OCI-LY3 (cell line): ENCODE measurements around the gene DPAGT1.
A peak's percentile ranks its signal among the peaks of the same experiment; 100 is the strongest.

Source experiments
- H2AFZ ChIP-seq: fragments of 200-600, 300-600 bp; shearing (Covaris generic); 2 replicates; pipeline ENCODE4 v1.6.0; 2014; ENCODE audit warnings: antibody characterized with exemption, low read depth, low read length
- H3K27ac ChIP-seq: fragments of 200-600, 300-600 bp; sonication (generic); 2 replicates; pipeline ENCODE4 v1.5.1; 2014; ENCODE audit warnings: mild to moderate bottlenecking, low read length, moderate library complexity, mixed read lengths
- H3K27me3 ChIP-seq: fragments of 200-600, 300-600 bp; sonication (generic); 2 replicates; pipeline ENCODE4 v1.6.1; 2014; ENCODE audit warnings: low read depth, low read length, mixed read lengths
- H3K36me3 ChIP-seq: fragments of 200-600, 300-600 bp; sonication (generic); replicated peaks from 2 replicates; pipeline ENCODE3; 2014; ENCODE audit warnings: low read depth, low read length, mixed read lengths
- H3K4me1 ChIP-seq: fragments of 300-600, 200-600 bp; sonication (generic); 2 replicates; pipeline ENCODE4 v1.6.1; 2014; ENCODE audit warnings: low read length, mixed read lengths
- H3K4me2 ChIP-seq: fragments of 200-600, 300-600 bp; sonication (generic); 2 replicates; pipeline ENCODE4 v1.6.1; 2014; ENCODE audit warnings: low read length, mixed read lengths
- H3K4me3 ChIP-seq: fragments of 300-600, 200-600 bp; sonication (generic); 2 replicates; pipeline ENCODE4 v1.5.1; 2014; ENCODE audit warnings: antibody characterized with exemption, mild to moderate bottlenecking, low read length, moderate library complexity
- H3K79me2 ChIP-seq: fragments of 300-600, 200-600 bp; shearing (Covaris generic); 2 replicates; pipeline ENCODE4 v1.6.1; 2014; ENCODE audit warnings: mild to moderate bottlenecking, low read length, mixed read lengths
- H3K9ac ChIP-seq: fragments of 300-600, 200-600 bp; shearing (Covaris generic); 2 replicates; pipeline ENCODE4 v1.6.0; 2014; ENCODE audit warnings: mild to moderate bottlenecking, low read length, moderate library complexity
- H3K9me3 ChIP-seq: fragments of 200-600, 300-600 bp; shearing (Covaris generic); 2 replicates; pipeline ENCODE4 v1.6.1; 2014; ENCODE audit warnings: low read length, mixed read lengths; ENCODE audit not compliant: insufficient read depth
- H4K20me1 ChIP-seq: fragments of 200-600, 300-600 bp; sonication (generic); 2 replicates; pipeline ENCODE4 v1.6.1; 2016; ENCODE audit warnings: low read length, mixed read lengths; ENCODE audit not compliant: insufficient read depth
- CTCF ChIP-seq: fragments of 200-600, 300-600 bp; sonication (generic); IDR thresholded peaks from 2 replicates; pipeline ENCODE4 v1.5.1; 2014; ENCODE audit warnings: antibody characterized with exemption, low read length, low read depth
- EZH2phosphoT487 ChIP-seq: fragments of 200-600 bp; shearing (Covaris generic); IDR thresholded peaks from 2 replicates; pipeline ENCODE4 v1.6.1; 2018; ENCODE audit warnings: antibody characterized with exemption, mixed run types, low read depth

DPAGT1 gene

GRCh38 chr11:119100246-119100970 lies 1.2 kb downstream of the DPAGT1 start:
- TF ChIP-seq EZH2phosphoT487, result no peak
- peak; percentile 60 for TF ChIP-seq CTCF
- Histone ChIP-seq H3K9ac (peak overlapping the region; percentile 94), H3K36me3 (peaks cover 19% of the 10 kb centered on the region), H3K27me3 (no peaks in the 10 kb centered on the region), H3K79me2 (peaks cover 22% of the 10 kb centered on the region), H3K27ac (no peak overlapping the region), H3K4me2 (peak overlapping the region; percentile 95), H2AFZ (no peak overlapping the region), H3K4me1 (peaks cover 23% of the 10 kb centered on the region), H3K4me3 (peak overlapping the region; percentile 89), H4K20me1 (no peaks in the 10 kb centered on the region), H3K9me3 (no peaks in the 10 kb centered on the region)

DNA sequence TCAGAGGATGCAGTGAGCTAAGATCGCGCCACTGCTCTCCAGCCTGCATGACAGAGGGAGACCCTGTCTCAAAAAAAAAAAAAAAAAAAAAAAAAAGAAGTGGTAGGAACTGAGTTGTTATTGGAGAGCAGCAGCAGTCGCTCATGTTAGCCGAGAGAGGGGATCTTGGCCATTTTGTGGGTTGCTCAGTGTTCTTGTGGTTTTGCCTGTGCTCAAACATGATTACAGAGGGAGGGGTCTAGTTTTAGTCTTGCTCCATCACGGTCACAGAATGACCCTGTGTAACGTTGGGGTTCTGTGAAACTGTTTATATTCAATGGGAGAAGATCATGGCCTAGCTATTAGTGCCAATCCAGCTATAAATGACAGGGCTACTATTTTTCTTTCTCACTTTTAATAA lies 1.9 kb downstream of the DPAGT1 start:
- H3K4me3 ChIP-seq, result no peak overlapping the region
- no peaks in the 10 kb centered on the region for H3K9me3 ChIP-seq
- no peak overlapping the region for H3K9ac ChIP-seq
- H3K27ac ChIP-seq, result no peak overlapping the region
- H3K4me2 ChIP-seq, result peak overlapping the region; percentile 95
- H3K79me2 ChIP-seq, result peaks cover 28% of the 10 kb centered on the region
- H3K36me3 ChIP-seq, result peaks cover 20% of the 10 kb centered on the region
- H4K20me1 ChIP-seq, result no peaks in the 10 kb centered on the region
- no peaks in the 10 kb centered on the region for H3K27me3 ChIP-seq
- no peak overlapping the region for H2AFZ ChIP-seq
- TF ChIP-seq CTCF (no peak), EZH2phosphoT487 (no peak)
- H3K4me1 ChIP-seq, result peaks cover 23% of the 10 kb centered on the region

DNA sequence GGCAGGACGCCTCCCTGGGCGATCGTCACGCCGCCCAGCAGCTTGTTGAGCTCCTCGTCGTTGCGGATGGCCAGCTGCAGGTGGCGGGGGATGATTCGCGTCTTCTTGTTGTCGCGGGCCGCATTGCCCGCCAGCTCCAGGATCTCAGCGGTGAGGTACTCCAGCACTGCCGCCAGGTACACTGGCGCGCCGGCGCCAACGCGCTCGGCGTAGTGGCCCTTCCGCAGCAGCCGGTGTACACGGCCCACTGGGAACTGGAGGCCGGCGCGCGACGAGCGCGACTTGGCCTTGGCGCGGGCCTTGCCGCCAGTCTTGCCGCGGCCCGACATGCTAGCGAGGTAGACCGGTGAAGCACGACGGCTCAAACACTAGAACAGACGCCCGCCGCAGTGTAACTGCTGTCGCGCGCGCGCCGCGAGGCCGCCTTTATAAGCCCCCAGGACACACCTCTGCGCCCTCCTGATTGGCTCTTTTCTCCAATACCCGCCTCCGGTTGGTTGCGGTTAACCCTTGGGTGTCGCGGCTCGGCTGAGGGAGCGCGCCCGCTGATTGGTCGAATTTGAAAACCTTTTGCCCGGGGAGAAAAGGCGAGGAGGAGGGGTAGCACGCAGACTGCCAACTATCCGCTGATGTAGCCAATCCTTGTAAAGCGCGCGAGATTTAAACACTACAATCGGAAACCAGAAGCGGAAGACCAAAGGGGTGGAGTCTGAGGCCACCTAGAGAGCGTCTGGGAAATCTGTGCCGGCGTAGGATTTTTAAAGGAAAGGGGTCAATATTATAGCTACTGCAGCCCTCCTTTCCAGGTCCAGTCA lies 6.4 kb downstream of the DPAGT1 start:
- Histone ChIP-seq H3K27ac (peak overlapping the region; percentile 73), H3K4me2 (peak overlapping the region; percentile 96), H3K79me2 (peaks cover 41% of the 10 kb centered on the region), H3K9me3 (no peaks in the 10 kb centered on the region), H4K20me1 (peaks cover 26% of the 10 kb centered on the region), H2AFZ (no peak overlapping the region), H3K36me3 (peaks cover 58% of the 10 kb centered on the region), H3K4me3 (peak overlapping the region; percentile 97), H3K9ac (peak overlapping the region; percentile 92), H3K4me1 (peaks cover 35% of the 10 kb centered on the region), H3K27me3 (no peaks in the 10 kb centered on the region)
- no peak for TF ChIP-seq EZH2phosphoT487
- peak; percentile 19 for TF ChIP-seq CTCF

GRCh38 chr11:119094816-119095065 lies 6.9 kb downstream of the DPAGT1 start:
- H3K9me3 ChIP-seq, result no peaks in the 10 kb centered on the region
- peaks cover 58% of the 10 kb centered on the region for H3K36me3 ChIP-seq
- H3K4me2 ChIP-seq, result peak overlapping the region; percentile 96
- TF ChIP-seq EZH2phosphoT487 (no peak), CTCF (peak; percentile 56; the same call in 1 of the 2 replicates)
- H3K27ac ChIP-seq, result peak overlapping the region; percentile 73
- H3K4me1 ChIP-seq, result peaks cover 31% of the 10 kb centered on the region
- H4K20me1 ChIP-seq, result peaks cover 26% of the 10 kb centered on the region
- no peaks in the 10 kb centered on the region for H3K27me3 ChIP-seq
- H2AFZ ChIP-seq, result no peak overlapping the region
- H3K79me2 ChIP-seq, result peaks cover 38% of the 10 kb centered on the region
- peak overlapping the region; percentile 92 for H3K9ac ChIP-seq
- H3K4me3 ChIP-seq, result peak overlapping the region; percentile 97
